NB4 (cell line): ENCODE measurements around the gene TNRC6A.
A peak's percentile ranks its signal among the peaks of the same experiment; 100 is the strongest.

Experiments used
- DNase-seq: peaks from one replicate; pipeline ENCODE4 v3.0.0; 2010; ENCODE audit warnings: low read depth
- H3K4me3 ChIP-seq: one replicate; pipeline ENCODE4 v1.5.1; 2011; ENCODE audit warnings: mild to moderate bottlenecking, low read depth, low read length, moderate library complexity
- CTCF ChIP-seq: IDR thresholded peaks from one replicate; pipeline ENCODE4 v1.5.1; 2012; ENCODE audit warnings: low read depth, low read length
- MAX ChIP-seq: IDR thresholded peaks from 2 replicates; pipeline ENCODE4 v1.6.1; 2011; ENCODE audit warnings: low read depth, low read length
- MYC ChIP-seq: IDR thresholded peaks from 2 replicates; pipeline ENCODE4 v1.6.1; 2011; ENCODE audit warnings: low read depth, low read length
- POLR2A ChIP-seq: IDR thresholded peaks from 2 replicates; pipeline ENCODE4 v1.6.1; 2011; ENCODE audit warnings: mild to moderate bottlenecking; ENCODE audit not compliant: insufficient read length; ENCODE audit errors: extremely low read depth

The TNRC6A gene

GRCh38 chr16:24729951-24730815, 732 bp downstream of the TNRC6A start:
- TF ChIP-seq MYC = no peak
- TF ChIP-seq MAX = peak; percentile 29; the same call in 1 of the 2 replicates
- peak overlapping the region; percentile 75 for H3K4me3 ChIP-seq
- DNase-seq = peak; percentile 45

GRCh38 chr16:24730914-24731313, 1.5 kb downstream of the TNRC6A start:
- H3K4me3 ChIP-seq = peak overlapping the region; percentile 75
- DNase-seq = no peak
- TF ChIP-seq POLR2A (no peak), MYC (no peak), CTCF (no peak), MAX (no peak)

GRCh38 chr16:24731722-24732419, 2.4 kb downstream of the TNRC6A start:
- H3K4me3 ChIP-seq = no peak overlapping the region
- no peak for DNase-seq
- TF ChIP-seq CTCF (no peak), MAX (no peak), MYC (no peak), POLR2A (no peak)

- TF ChIP-seq MAX (no peak), CTCF (no peak), MYC (no peak), POLR2A (no peak)
- no peak overlapping the region for H3K4me3 ChIP-seq
- DNase-seq = peak; percentile 23
Observed at GRCh38 chr16:24734382-24734781, 4.9 kb downstream of the TNRC6A start.

- TF ChIP-seq MAX = no peak
- TF ChIP-seq MYC = no peak
- TF ChIP-seq POLR2A = no peak
- TF ChIP-seq CTCF = no peak
- no peak overlapping the region for H3K4me3 ChIP-seq
Observed at GRCh38 chr16:24736758-24737157, 7.3 kb downstream of the TNRC6A start.

GRCh38 chr16:24737391-24737871, 8.0 kb downstream of the TNRC6A start:
- no peak for DNase-seq
- TF ChIP-seq MAX = no peak
- TF ChIP-seq POLR2A = no peak
- no peak for TF ChIP-seq MYC
- no peak for TF ChIP-seq CTCF
- H3K4me3 ChIP-seq = no peak overlapping the region

More at GRCh38 chr16:24736758-24737157, 7.3 kb downstream of the TNRC6A start:
- DNase-seq = no peak
